ENCODE data around the gene SOX21. TPM values are rescaled to one million over a fixed set of nuclear protein-coding genes. Genes with fewer than 3 reads are reported as not detected.
A peak's percentile ranks its signal among the peaks of the same experiment; 100 is the strongest.

Gene SOX21
- total RNA-seq, 4 donors from 2014 or later, result not detected

DNA sequence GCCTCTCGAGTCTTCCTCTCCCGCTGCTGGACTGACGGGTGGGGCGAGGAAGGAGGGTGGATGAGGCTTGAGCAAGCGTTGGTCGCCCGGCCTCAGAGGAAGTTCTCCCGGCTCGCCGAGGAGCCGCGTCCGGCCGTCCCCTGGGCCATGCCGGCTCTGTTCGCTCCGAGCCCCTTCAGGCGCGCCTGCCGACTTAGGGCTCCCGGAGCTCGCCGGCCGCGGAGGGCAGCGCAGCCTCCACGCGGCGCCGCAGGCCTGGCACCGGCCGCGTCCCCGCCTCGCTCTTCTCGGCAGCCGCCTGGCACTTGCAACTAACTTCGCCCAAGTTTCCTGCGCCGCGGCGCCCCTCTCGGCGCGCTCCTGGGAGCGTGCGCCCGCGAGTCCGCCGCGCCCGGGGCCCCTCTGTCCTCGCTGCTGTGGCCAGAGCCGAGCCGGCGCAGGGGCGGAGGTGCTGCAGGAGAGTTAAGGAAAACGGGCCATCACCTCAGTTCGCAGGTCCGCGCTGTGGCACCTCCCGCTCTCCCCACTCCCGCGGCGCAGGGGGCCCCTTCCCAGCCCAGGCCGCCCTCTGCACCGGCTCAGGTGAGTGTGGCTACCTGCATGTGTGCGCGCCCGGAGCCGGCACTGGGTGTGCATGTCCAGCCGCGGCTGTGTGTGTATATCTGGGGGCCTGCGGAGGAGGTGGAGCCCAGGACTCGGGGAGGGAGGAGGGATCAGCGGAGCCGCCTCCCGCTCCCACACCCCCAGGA is 641 bp upstream of the SOX21 start:
- Histone ChIP-seq H3K27me3 (peaks cover 0 to 81% of the 10 kb centered on the region in 2 donors), H3K9me3 (no peaks in the 10 kb centered on the region), H3K4me1 (peaks cover 0 to 34% (median 18%) of the 10 kb centered on the region in 4 donors), H3K36me3 (no peaks in the 10 kb centered on the region), H3K4me3 (peak overlapping the region in 2 of 4 donors; percentile 23 to 29), H3K27ac (no peak overlapping the region)
- TF ChIP-seq, protein P1, sequence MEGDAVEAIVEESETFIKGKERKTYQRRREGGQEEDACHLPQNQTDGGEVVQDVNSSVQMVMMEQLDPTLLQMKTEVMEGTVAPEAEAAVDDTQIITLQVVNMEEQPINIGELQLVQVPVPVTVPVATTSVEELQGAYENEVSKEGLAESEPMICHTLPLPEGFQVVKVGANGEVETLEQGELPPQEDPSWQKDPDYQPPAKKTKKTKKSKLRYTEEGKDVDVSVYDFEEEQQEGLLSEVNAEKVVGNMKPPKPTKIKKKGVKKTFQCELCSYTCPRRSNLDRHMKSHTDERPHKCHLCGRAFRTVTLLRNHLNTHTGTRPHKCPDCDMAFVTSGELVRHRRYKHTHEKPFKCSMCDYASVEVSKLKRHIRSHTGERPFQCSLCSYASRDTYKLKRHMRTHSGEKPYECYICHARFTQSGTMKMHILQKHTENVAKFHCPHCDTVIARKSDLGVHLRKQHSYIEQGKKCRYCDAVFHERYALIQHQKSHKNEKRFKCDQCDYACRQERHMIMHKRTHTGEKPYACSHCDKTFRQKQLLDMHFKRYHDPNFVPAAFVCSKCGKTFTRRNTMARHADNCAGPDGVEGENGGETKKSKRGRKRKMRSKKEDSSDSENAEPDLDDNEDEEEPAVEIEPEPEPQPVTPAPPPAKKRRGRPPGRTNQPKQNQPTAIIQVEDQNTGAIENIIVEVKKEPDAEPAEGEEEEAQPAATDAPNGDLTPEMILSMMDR (IDR thresholded peaks at IDR 0.05), result no peak
- no peak for TF ChIP-seq POLR2A (IDR thresholded peaks at IDR 0.05)
- TF ChIP-seq EP300 (IDR thresholded peaks at IDR 0.05), result no peak
- DNase-seq (ENCODE audit: low spot score in 2 of 2), result no peak
- 1 to 2% methylated on average over 14 to 64 of the region's 79 CpGs for WGBS, 2 donors

DNA sequence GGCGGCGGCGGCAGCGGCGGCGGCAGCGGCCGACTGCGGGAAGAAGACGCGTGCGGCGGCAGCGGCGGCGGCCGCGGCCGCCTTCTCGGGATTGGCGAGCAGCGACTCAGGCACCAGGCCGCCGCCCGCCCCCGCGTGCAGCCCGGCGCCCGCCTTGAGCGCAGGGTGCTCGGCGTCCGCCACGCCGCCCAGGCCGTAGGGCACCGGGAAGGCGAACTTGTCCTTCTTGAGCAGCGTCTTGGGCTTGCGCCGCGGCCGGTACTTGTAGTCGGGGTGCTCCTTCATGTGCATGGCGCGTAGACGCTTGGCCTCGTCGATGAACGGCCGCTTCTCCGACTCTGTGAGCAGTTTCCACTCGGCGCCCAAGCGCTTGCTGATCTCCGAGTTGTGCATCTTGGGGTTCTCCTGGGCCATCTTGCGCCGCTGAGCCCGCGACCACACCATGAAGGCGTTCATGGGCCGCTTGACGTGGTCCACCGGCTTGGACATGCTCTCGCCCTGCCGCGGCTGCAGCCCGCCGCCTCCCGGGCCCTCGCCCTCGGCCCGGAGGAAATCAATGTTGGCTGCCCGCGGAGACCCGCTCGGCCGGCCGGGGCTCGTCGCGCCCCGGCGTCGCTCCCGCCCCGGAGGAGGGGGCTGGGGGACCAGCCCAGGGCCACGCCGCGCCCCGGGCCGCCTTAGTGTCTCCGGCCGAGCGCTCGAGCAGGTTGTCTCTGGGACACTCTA is 621 bp downstream of the SOX21 start:
- 2 to 3% methylated on average over 58 to 63 of the region's 97 CpGs for WGBS, 2 donors
- peak overlapping the region in 1 of 4 donors; percentile 29 for H3K4me3 ChIP-seq
- TF ChIP-seq, protein P1 (IDR thresholded peaks at IDR 0.05), result no peak
- TF ChIP-seq EP300 (IDR thresholded peaks at IDR 0.05) (no peak), POLR2A (IDR thresholded peaks at IDR 0.05) (no peak)
- H3K4me1 ChIP-seq, result peaks cover 0 to 47% (median 28%) of the 10 kb centered on the region in 4 donors
- DNase-seq (ENCODE audit: low spot score in 2 of 2), result no peak
- no peak overlapping the region for H3K27ac ChIP-seq
- no peaks in the 10 kb centered on the region for H3K36me3 ChIP-seq
- H3K27me3 ChIP-seq, result peaks cover 0 to 93% of the 10 kb centered on the region in 2 donors
- H3K9me3 ChIP-seq, result no peaks in the 10 kb centered on the region

DNA sequence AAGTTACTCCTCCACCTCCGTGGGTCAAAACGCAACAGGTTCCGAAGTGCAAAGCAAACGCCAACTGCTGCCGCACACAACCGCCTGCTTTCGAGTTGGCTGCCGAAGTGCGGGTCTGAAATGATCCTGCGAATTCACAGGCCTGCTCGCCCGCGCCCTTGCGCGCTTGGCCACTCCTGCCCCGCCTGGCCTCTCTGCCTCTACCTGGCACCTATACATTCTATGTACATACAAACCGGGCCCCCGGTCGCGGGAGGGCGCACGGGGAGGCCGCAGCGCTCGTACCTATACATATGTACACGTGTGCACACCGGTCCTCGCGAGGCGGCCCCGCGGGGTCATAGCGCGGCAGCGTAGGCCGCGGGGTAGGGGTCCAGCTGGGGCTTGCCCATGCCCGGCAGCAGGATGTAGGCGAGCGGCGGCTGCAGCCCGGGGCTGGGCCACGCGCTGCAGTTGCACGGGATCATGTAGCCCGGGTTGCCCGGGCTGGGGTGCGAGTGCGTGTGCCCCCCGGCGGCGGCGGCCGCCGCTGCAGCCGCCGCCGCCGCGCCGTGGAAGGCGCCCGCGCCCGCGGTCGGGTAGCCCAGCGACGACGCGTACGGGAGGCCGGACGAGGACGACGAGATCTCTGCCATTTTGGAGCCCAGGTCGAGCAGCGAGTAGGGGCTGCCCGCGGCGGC is 1.3 kb downstream of the SOX21 start:
- DNase-seq (ENCODE audit: low spot score in 2 of 2), result no peak
- Histone ChIP-seq H3K36me3 (no peaks in the 10 kb centered on the region), H3K9me3 (no peaks in the 10 kb centered on the region), H3K27ac (no peak overlapping the region), H3K4me1 (peaks cover 0 to 53% (median 28%) of the 10 kb centered on the region in 4 donors), H3K4me3 (peak overlapping the region in 2 of 4 donors; percentile 4 to 29), H3K27me3 (peaks cover 0 to 96% of the 10 kb centered on the region in 2 donors)
- TF ChIP-seq POLR2A (IDR thresholded peaks at IDR 0.05) (no peak), EP300 (IDR thresholded peaks at IDR 0.05) (no peak)
- TF ChIP-seq, protein P1 (IDR thresholded peaks at IDR 0.05), result peak in 1 of 5 experiments; percentile 27
- 3 to 8% methylated on average over 35 to 44 of the region's 81 CpGs for WGBS, 2 donors

DNA sequence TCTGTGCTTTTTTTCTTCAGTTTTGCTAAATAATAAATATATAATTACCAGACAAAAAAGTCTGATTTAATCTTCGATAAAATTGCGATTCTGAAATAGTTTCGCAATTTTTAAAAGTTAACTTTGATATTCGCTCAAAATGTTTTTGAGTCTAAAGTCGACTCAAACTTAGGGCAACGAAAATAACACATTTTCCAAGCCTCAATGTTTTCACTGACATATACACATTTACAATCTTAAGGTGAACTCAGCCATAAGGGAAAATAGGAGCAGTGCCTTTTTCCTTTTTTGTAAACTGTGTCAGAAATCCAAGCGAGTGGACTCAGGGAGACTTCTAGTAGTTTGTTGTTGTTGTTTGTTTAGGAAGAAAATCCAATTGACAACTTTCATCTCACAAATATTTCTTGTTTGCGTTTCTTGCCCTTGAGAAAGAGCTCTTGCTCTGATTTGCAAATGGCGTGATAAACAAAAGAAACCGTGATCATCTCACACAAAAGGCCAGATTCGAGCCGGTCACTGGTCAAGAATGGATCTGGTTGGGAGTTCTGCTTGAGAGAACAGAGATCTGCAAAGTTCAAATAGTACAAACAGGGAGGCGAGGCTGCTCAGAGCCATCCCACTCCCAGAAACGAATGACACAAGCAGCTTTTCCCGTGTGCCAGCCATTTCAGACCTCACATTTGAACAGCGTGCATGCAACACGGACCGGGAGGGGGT is 2.1 kb downstream of the SOX21 start:
- TF ChIP-seq POLR2A (IDR thresholded peaks at IDR 0.05) (no peak), EP300 (IDR thresholded peaks at IDR 0.05) (peak in 1 of 2 donors; percentile 17)
- TF ChIP-seq, protein P1 (IDR thresholded peaks at IDR 0.05), result no peak
- no peaks in the 10 kb centered on the region for H3K9me3 ChIP-seq
- H3K27me3 ChIP-seq, result peaks cover 0 to 96% of the 10 kb centered on the region in 2 donors
- no peak for DNase-seq (ENCODE audit: low spot score in 2 of 2)
- H3K27ac ChIP-seq, result no peak overlapping the region
- WGBS, 2 donors, result 11 to 18% methylated on average over 18 of the region's 18 CpGs
- no peaks in the 10 kb centered on the region for H3K36me3 ChIP-seq
- no peak overlapping the region for H3K4me3 ChIP-seq
- peaks cover 0 to 60% (median 28%) of the 10 kb centered on the region in 4 donors for H3K4me1 ChIP-seq
